NCI-H1092 treated with DMSO at 0.1 percent for 48 hours (cell line): ENCODE results near the gene BTN1A1.
A peak's percentile ranks its signal among the peaks of the same experiment; 100 is the strongest.
"Not testable (repeated sequence)": the region's sequence is repeated elsewhere in the genome, so short reads cannot be mapped to it uniquely, and the experiment has no call there.

Experiments
- DNase-seq: peaks from one replicate; lab custom pipeline; 2025; lab: John Stamatoyannopoulos, UW

The BTN1A1 gene

GRCh38 chr6:26511033-26511432 lies 10.9 kb downstream of the BTN1A1 start:
- not testable (repeated sequence) for DNase-seq

DNA sequence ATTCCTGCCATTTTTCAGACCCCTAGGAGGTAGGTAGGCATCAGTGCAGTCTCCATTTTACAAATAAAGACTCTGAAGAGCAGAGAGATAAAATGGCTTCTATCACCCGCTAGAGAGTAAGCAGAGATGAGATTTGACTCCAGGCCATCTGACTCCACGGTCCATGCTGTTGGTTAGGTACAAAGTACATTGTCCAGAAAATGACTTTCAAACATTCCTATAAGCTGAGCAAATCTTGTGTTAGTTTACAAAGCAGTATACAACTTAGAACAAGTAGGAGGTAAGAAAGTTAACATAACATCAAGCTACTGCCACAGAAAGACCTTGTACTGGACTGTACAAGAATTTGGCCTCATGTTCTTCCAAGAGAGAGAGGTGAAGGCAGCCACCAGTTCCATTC lies 14.9 kb downstream of the BTN1A1 start:
- DNase-seq, result no peak

DNA sequence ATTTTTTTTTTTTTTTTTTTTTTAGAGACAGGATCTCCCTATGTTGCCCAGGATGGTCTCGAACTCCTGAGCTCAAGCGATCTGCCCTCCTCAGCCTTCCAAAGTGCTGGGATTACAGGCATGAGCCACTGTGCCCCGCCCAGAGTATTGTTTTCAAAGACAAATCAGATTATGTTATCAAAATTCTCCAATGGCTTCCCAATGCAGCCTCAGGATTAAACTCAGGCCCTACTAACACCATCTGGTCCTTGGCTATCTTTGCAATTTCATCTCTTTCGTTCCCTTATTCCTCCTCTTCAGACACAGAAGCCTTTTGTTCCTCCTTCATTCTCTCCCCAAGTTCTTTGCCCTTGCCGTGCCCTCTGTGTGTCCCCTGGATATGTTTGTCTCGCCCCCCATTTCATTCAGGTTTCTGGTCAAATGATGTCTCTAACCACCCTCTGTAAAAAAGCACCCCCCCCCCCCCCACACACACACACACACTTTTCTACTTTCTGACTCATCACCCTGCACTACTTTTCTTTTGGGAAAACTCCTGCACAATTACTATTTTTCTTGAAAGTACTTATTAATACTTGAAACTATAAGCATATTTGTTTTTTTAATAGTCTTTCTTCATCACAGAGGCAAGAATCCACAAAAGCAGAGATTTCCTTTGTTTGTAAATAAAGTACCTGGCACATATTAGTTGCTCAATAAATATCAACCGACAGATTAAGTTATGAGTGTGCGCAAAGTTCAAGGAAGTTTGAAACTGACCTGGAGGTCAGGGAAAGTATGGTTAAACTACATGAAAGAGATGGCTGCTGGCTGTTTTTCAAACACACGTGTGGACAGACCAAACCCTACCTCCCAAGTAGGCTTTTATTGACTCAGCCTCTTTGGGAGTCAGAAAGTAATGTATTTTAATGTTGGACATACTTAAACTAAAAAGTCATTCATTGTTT lies 16.7 kb downstream of the BTN1A1 start:
- no peak for DNase-seq

- DNase-seq, result no peak
These were observed 19.3 kb downstream of the BTN1A1 start for GRCh38 chr6:26519359-26519758.

GRCh38 chr6:26520237-26520849 lies 20.2 kb downstream of the BTN1A1 start:
- peak; percentile 72 for DNase-seq

DNA sequence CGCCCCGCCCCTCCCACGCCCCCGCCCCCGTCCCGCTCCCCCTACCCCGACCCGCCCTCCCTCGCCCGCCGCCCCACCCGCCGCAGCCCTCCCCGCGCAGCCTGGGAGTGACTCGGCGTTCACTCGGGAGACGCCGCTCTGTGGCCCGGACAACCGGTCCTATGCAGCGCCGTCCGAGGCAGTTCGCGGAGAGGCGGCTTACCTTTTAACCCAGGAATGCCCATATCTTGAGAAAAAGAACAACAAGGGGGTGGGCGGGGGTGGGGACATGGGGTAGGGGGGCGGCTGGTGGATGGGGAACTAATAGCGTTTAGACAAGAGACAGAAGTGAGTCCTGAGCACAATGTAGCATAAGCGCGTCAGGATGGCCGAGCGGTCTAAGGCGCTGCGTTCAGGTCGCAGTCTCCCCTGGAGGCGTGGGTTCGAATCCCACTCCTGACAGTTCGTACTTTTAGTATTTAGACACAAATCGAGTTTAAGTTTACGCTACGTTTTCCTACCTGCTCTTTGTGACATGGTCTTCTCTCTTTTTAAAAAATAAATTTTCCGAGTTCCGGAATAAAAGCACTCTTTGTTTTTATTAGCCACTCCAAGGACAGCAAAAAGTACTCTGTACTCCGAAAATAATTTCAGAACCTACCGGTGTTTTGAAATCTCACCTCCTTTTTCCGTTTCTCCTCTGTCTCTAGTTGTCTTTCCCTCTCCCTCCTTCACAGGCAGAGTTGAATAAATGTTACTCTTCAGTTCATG lies 20.9 kb downstream of the BTN1A1 start:
- peak; percentile 72 for DNase-seq

DNA sequence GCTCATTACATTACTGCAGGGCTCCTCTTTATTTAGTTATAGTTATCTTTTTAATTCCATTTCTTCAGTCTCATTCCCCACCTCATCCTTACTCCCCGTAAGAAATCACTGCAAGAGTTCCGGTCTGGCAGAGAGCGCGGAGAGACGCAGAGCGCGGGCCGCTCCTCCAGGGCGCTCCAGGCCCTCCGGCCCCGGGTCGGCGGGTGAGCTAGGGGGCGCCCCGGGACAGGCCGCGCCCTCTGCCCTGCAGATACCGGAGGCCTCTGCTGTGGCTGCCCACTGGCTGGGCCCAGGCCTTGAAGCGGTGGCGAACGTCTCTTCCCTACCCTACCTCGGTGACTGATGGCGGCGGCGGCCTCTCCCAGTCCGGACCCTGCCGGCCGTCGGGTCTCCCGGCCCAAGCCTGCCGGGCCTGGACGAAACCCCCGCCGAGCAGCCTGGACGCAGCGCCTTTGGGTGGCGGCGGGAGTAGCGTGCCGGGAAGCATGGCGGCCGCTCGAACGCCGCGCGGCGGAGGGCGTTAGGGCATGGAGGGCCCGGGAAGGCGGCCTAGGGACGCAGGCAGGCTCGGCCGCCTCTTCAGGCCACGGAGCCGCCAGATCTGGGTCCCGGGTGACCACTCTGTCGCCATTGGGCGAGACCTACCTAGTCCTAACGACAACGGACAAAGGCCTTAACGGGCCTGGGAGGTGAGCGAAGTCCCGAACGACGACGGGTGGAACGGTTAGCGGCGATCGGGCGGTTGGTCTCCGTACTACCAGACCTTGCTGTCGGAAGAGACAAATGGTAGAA lies 21.7 kb downstream of the BTN1A1 start:
- DNase-seq, result peak; percentile 67

DNA sequence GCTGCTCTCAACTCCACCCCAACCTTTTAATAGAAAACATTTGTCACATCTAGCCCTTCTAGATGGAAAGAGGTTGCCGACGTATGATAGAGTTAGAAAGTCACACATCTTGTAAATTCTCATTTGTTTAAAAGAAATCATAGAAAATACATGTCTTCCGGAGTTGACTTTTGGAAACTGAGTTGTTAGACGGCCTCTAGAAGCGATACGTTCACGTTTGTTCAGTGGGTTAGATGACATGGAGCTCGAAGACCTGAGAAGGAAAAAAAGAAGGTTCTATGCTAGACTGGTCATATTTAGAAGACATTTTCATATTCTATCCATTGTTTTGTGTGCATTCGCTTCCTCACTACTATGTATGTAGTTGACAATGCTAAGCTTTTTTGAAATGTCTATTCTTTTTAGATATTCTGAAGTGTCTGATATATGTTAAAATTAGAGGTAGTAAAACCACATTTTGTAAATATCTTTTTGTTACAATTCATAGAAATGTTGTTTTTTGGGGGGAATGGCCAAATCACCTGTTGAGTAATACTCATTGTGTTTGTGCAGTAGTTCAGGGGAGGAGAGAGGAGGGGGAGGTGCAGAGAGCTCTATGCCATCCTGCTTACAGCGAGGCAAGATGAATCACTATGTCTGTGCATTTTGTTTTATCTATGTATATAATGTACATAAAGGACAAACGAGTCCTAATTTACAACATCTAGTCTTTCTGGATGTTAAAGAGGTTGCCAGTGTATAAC lies 22.6 kb downstream of the BTN1A1 start:
- DNase-seq, result not testable (repeated sequence)

- not testable (repeated sequence) for DNase-seq
These were observed 24.2 kb downstream of the BTN1A1 start for GRCh38 chr6:26524314-26524713.

GRCh38 chr6:26524722-26525370 lies 24.7 kb downstream of the BTN1A1 start:
- no peak for DNase-seq

DNA sequence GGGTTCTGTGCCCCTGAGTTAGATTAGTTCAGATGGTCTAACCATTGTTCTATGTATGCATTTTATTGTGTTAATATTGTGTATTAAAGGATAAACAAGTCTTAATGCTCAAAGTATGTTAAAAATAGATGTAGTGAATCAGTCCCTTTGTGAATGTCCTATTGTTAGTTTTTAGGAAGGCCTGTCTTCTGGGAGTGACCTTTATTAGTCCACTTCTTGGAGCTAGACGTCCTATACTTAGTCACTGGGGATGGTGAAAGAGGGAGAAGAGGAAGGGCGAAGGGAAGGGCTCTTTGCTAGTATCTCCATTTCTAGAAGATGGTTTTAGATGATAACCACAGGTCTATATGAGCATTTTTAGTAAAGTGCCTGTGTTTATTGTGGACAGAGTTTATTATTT lies 25.7 kb downstream of the BTN1A1 start:
- DNase-seq, result no peak

GRCh38 chr6:26526928-26527327 lies 26.8 kb downstream of the BTN1A1 start:
- DNase-seq, result no peak

DNA sequence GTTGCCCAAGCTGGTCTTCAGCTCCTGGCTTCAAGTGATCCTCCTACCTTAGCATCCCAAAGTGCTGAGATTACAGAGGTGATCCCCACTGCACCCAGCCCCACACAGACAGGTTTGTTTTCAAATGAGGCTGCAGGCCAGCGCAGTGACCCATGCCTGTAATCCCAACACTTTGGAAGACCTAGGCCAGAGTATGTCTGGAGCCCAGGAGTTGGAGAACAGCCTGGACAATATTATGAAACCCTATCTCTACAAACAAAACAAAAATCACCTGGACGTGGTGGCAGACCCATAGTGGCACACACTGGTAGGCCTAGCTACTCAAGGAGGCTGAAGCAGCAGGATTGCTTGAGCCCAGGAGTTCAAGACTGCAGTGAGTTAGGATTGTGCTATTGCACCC lies 30.1 kb downstream of the BTN1A1 start:
- DNase-seq, result no peak

DNA sequence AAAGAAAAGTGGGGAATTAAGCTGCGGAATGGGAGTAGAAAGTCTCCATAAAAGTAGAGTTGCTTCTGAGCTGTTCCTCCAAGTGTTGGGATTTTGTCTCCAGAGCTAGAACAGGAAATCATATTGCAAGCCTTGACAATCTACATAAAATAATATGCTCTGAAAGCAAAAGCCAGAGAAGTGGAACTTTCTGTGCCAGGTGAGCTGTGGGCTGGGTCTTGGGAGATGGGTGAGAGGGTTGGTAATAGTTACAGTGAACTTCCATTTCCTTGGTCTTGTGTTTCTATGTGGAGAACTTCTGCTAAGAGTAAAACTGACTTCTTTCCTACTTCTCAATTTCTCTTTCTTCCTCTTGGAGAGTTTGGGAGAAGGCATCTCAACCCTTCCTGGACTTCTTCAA lies 31.8 kb downstream of the BTN1A1 start:
- no peak for DNase-seq

- DNase-seq, result peak; percentile 81
These were observed 32.8 kb downstream of the BTN1A1 start for GRCh38 chr6:26532699-26533531.

- no peak for DNase-seq
These were observed 33.4 kb downstream of the BTN1A1 start for GRCh38 chr6:26533532-26533931.

DNA sequence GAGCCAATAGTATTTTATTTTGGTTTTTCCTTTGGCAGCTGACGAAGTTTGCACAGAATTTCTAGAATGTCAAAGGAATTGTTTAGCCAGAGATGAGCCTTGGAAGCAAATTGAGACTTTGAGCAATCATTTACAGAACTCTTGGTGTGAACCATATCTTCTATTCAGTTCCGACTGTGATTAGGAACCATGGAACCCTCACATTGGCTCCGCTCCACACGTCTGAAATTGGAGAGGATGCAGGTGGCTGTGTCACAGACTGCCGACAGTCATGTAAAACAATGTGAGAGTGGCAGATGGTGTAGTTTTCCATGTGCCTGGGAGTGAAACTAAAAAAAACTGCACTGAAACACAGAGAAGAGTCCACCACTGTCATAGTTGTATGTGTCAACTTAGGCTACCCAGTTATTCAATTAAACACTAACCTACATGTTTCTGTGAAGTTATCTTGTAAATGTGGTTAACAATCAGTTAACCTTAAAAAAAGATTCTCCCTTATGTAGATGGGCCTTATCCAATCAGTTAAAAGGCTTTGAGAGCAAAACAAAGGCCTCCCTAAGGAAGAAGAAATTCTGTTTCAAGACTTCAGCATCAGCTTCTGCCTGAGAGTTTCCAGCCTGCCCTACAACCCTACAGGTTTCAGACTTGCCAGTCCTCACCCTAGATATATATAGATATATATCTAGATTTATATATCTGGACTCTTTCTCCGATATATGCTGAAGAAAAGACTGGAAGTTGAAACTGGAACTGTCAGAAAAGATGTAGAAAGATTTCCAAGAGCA lies 34.8 kb downstream of the BTN1A1 start:
- no peak for DNase-seq

- DNase-seq, result peak; percentile 32
These were observed 36.6 kb downstream of the BTN1A1 start for GRCh38 chr6:26536571-26537159.
